HG03521 (cell line): ENCODE results near the gene UROC1.

Experiments
- ATAC-seq: cut with Tn5 transposase; IDR thresholded peaks from one replicate; pipeline ENCODE4 v1.9.1; 2021; ENCODE audit warnings: mild to moderate bottlenecking, moderate library complexity; ENCODE audit not compliant: unreplicated experiment

UROC1 gene

DNA sequence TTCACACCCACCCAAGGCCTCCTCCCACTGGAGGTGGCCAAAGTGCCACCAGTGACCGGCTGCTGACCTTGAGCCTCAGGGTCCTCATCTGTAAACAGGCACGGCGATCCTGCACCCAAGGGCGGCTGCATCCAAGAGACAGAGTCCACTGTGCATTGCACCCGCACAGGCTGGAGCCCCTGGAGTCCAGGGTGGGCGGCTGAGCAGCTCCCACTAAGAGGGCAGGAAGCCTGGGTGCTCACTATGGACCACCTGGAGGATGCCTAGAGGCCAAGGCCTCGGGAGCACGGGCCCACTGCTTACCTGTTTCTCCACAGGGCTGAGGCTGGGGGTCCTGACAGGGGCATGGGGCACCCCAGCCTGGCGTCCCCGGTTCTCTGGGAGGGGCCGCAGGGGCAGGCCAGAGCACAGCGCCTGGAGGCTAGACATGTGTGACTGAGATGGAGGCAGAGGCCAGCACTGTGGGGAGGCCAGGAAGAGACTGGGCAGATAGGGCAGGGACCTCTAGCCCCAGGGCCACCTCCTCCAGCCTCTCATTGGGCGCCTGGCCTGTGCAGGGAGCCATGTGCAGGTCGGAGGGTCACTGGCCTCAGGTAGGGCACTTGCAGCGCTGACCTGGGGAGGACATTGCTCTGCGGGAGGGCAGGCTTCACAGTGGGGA, at the start of gene UROC1:
Gene UROC1, minus strand, starts transcription at position 483 of the 661 bp plus-strand sequence. Its CDS starts 54 bp downstream, at position 429.
- ATAC-seq: no peak

- ATAC-seq: no peak
Observed at GRCh38 chr3:126562737-126563276, 45.2 kb upstream of the UROC1 start.

GRCh38 chr3:126558336-126559071, 40.9 kb upstream of the UROC1 start, which contains the start of gene C3orf22:
C3orf22 (minus strand) TSS chr3:126558932; CDS start chr3:126553390, 5,542 bp downstream.
- no peak for ATAC-seq

- ATAC-seq: no peak
Observed at GRCh38 chr3:126557761-126558160, 40.2 kb upstream of the UROC1 start.

DNA sequence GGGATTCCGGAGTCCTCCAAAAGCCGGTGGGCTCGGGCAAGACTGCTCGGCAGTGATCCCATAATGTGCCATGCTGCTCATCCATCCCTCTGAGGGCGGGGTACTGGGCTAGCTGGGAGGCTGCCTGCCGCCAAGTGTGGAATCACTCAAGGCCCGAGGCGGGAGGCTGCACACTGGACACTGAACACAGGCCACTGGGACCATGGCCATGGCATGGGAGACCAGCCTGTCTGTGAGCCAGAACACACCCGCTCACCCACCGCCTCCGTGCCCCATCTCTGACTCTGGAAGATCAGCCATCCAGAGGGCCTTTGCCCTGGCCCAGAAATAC, 39.8 kb upstream of the UROC1 start:
- no peak for ATAC-seq

GRCh38 chr3:126556637-126557414, 39.3 kb upstream of the UROC1 start:
- no peak for ATAC-seq

- no peak for ATAC-seq
Observed at GRCh38 chr3:126555795-126556636, 38.4 kb upstream of the UROC1 start.

GRCh38 chr3:126554560-126555525, 37.3 kb upstream of the UROC1 start:
- ATAC-seq: no peak

- no peak for ATAC-seq
Observed at GRCh38 chr3:126553284-126554084, 35.9 kb upstream of the UROC1 start.

DNA sequence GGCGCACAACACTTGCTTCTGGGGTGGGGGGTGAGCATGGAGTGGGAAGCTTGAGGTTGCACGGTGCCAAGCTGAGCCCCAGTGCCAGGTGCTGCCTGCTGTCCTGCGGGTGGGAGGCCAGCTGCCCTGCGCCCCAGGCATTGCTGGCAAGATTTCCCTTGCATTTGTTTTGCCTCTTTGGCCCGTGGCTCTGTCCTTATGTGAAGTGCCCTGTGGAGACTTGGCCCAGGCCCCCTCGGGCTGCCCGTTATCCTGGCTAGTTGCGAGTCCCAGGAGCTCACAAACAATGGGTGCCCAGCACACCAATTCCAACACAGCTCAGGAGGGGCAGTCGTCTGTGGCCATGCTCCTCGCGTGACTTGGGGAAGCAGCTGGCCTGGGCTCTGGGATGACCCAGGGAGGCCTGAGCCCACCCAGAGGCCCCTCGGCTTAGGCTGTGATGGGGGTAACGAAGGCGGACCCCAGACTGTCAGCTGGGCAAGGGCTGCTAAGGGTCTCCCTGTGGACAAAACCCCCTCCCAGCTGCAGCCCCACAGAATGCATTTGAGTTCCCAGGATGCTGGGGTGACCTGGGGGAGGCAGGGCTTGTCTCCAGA, 35.2 kb upstream of the UROC1 start:
- ATAC-seq: no peak

DNA sequence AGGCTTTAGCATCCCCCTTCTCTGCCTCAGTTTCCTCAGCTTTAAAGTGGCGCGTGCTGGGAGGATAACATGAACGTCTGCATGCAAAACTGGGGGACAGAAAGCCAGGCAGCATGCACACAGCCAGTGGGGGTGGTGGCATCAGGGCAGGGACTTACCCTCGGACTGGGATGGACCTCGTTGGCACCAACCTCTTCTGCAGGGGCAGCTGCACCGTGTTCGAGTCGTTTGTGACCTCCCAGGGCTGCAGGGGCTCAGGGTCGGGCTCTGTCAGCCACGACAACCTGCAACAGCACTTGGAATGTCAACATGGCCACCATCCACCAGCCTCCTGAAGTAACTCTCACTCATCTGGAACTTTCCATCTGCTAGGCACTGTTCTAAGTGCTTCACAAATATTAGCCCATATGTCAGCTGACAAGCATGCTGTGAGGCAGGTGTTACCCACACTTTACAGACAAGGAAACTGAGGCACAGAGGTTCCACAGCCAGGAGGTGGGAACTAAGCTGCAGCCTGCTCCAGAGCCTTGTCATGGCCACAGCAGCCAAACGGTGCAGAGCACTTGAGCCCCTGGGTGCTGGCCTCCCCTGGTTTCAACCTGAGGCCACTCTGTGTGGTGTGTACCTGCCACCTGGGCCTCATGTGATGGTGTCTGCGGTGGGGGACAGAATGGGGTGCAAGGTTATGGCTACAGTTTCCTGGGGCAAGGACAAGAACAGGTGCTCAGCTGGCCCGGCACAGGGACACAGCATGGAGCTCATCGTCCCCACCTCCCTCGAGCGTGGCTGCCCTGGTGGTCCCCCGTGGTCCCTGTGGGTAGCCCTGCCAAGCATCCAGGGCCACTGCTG, 34.5 kb upstream of the UROC1 start:
- no peak for ATAC-seq

GRCh38 chr3:126551121-126551838, 33.7 kb upstream of the UROC1 start:
- ATAC-seq: no peak

- no peak for ATAC-seq
Observed at GRCh38 chr3:126550488-126551051, 33.0 kb upstream of the UROC1 start.

GRCh38 chr3:126549861-126550487, 32.4 kb upstream of the UROC1 start:
- no peak for ATAC-seq

GRCh38 chr3:126548556-126549466, 31.2 kb upstream of the UROC1 start:
- ATAC-seq: no peak
